Gastroesophageal sphincter (tissue), 3 donors: ENCODE results near the gene GOLT1B.

Experiments used
- EP300 ChIP-seq: sonication (generic); formaldehyde crosslinking; IDR thresholded peaks from one replicate; pipeline ENCODE4 v1.6.1; 2017; ENCODE audit warnings: antibody characterized with exemption, mild to moderate bottlenecking
- TF ChIP-seq, protein P1 (sequence below), 4 experiments: fragments of 200-600 bp in 2 of 4; fragments of 450-650 bp in 2 of 4; sonication (generic) in 1 of 4; IDR thresholded peaks; one replicate each; pipeline ENCODE4 v1.5.1; 2017 to 2019; ENCODE audit warnings: antibody characterized with exemption in 4 of 4, mild to moderate bottlenecking in 2 of 4, moderate library complexity in 2 of 4

DNA sequence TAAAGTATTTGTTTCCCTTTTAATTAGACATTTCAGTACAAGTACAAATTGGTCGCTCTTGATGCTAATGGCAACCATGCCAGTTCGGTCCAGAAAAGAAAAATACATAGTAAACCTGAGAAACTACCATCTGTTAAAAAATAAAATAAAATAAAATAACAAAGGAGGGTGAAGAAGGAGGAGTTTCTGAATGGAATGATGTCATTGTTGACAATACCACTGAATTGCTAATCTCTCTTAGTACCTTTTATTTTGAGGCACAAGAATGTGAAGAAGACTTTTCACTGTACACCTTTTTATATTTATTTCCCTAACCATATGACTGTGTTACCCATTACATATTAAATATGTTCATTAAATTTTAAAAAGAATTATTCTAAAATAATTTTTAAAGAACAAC, 44.0 kb downstream of the GOLT1B start:
- TF ChIP-seq, protein P1, sequence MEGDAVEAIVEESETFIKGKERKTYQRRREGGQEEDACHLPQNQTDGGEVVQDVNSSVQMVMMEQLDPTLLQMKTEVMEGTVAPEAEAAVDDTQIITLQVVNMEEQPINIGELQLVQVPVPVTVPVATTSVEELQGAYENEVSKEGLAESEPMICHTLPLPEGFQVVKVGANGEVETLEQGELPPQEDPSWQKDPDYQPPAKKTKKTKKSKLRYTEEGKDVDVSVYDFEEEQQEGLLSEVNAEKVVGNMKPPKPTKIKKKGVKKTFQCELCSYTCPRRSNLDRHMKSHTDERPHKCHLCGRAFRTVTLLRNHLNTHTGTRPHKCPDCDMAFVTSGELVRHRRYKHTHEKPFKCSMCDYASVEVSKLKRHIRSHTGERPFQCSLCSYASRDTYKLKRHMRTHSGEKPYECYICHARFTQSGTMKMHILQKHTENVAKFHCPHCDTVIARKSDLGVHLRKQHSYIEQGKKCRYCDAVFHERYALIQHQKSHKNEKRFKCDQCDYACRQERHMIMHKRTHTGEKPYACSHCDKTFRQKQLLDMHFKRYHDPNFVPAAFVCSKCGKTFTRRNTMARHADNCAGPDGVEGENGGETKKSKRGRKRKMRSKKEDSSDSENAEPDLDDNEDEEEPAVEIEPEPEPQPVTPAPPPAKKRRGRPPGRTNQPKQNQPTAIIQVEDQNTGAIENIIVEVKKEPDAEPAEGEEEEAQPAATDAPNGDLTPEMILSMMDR (IDR thresholded peaks at IDR 0.05): no peak
- TF ChIP-seq EP300: no peak
